Lung (tissue), 12 donors: Measurements from ENCODE around the gene CRY1. TPM values are rescaled to one million over a fixed set of nuclear protein-coding genes. Genes with fewer than 3 reads are reported as not detected.
"Not testable (repeated sequence)": the region's sequence is repeated elsewhere in the genome, so short reads cannot be mapped to it uniquely, and the experiment has no call there.

Source experiments
- ATAC-seq: fragments of 200-7000 bp; cut with Tn5 transposase; one replicate; pipeline ENCODE4 v1.9.1; 2020; ENCODE audit warnings: moderate number of reproducible peaks; ENCODE audit not compliant: insufficient read depth, low FRiP score
- DNase-seq, 3 donors: peaks; one replicate each; pipeline ENCODE4 v3.0.0-alpha.2; 2013 to 2017
- H3K27ac ChIP-seq, 2 donors: one replicate each; pipeline ENCODE4 v1.5.1; 2013; ENCODE audit warnings: mild to moderate bottlenecking in 2 of 2, moderate library complexity in 2 of 2, control low read depth in 1 of 2, inconsistent platforms in 1 of 2, low read depth in 1 of 2, low read length in 1 of 2
- H3K27me3 ChIP-seq, 3 donors: one replicate each; pipeline ENCODE4 v1.5.1; 2013; ENCODE audit warnings: low read length in 2 of 3; ENCODE audit not compliant: control insufficient read depth in 3 of 3, insufficient read depth in 3 of 3
- H3K36me3 ChIP-seq, 4 donors: one replicate each; pipeline ENCODE4 v1.5.1; 2013; ENCODE audit warnings: low read length in 4 of 4, mild to moderate bottlenecking in 1 of 4, moderate library complexity in 1 of 4; ENCODE audit not compliant: control insufficient read depth in 4 of 4, insufficient read depth in 4 of 4
- H3K4me1 ChIP-seq, 5 donors: one replicate each; pipeline ENCODE4 v1.5.1; 2013; ENCODE audit warnings: low read length in 5 of 5, mild to moderate bottlenecking in 2 of 5, moderate library complexity in 1 of 5; ENCODE audit not compliant: control insufficient read depth in 5 of 5, insufficient read depth in 5 of 5
- H3K4me3 ChIP-seq: one replicate; pipeline ENCODE4 v1.5.1; 2013; ENCODE audit warnings: mild to moderate bottlenecking, control low read depth, moderate library complexity
- H3K9ac ChIP-seq, 2 donors: one replicate each; pipeline ENCODE4 v1.5.1; 2013; ENCODE audit warnings: low read length in 2 of 2, control low read depth in 1 of 2; ENCODE audit not compliant: insufficient read depth in 1 of 2
- H3K9me3 ChIP-seq, 4 donors: one replicate each; pipeline ENCODE4 v1.5.1; 2013; ENCODE audit warnings: low read length in 3 of 4, mild to moderate bottlenecking in 1 of 4, moderate library complexity in 1 of 4; ENCODE audit not compliant: control insufficient read depth in 4 of 4, insufficient read depth in 3 of 4
- WGBS, 2 donors: extraction: QIAGEN DNeasy Blood & Tissue Kit; methylation state at CpG; one replicate each; pipeline ENCODE4 v1.1.7; 2013; 5-methylcytosine and 5-hydroxymethylcytosine counted together
- polyA plus RNA-seq, 2 donors: library from polyadenylated mRNA; stranded (reverse); fragments of 200-250 nt; gene quantifications; one replicate each; pipeline ENCODE4 v1.2.1, GENCODE V29; 2013
- total RNA-seq, 2 donors: library from RNA; depleted of rRNA in 1 of 2; stranded (reverse); fragments of >200 nt in 1 of 2; gene quantifications; one replicate each; pipeline ENCODE4 v1.2.1, GENCODE V29; 2014 to 2021
- TF ChIP-seq, protein P1 (sequence below): IDR thresholded peaks from 2 replicates; pipeline ENCODE4 v1.5.1; 2012; ENCODE audit warnings: mild to moderate bottlenecking; ENCODE audit errors: control extremely low read depth, extremely low read depth
- donor health status: control.
- donor health status: control.
- donor health status: Bipolar disorder and iron deficiency.
- donor health status: healthy.
- donor health status: DM: yes; HTN: yes; CAD: no.

The CRY1 gene
- total and polyA plus RNA-seq, 4 donors: 5.6 to 37.2 (median 17.9) TPM

DNA sequence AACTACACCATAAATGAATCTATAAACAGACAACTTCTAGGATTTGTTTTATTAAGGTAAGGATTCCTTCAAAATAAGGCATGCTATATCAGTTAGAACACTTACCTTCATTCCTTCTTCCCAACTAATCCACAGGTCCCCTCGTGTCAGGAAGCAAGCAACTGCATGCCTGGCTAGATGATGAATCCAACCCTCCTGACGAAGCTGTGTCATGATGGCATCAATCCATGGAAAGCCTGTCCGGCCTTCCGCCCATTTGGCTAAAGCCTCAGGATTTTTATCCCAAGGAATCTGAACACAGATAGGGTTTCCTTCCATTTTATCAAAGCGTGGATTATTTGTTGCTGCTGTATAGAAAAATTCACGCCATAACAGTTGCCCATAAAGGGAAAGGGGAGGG, 93.9 kb downstream of the CRY1 start:
- H3K9ac ChIP-seq: no peak overlapping the region
- 91 to 94% methylated on average over 6 of the region's 6 CpGs for WGBS, 2 donors
- H3K4me3 ChIP-seq: no peak overlapping the region

GRCh38 chr12:106997916-106998315, 95.4 kb downstream of the CRY1 start:
- Histone ChIP-seq H3K27me3 (no peaks in the 10 kb centered on the region), H3K9ac (no peak overlapping the region), H3K9me3 (no peaks in the 10 kb centered on the region), H3K36me3 (peaks cover 6 to 15% (median 13%) of the 10 kb centered on the region in 4 donors), H3K4me3 (no peak overlapping the region), H3K27ac (no peak overlapping the region), H3K4me1 (peaks cover 0 to 8% (median 3%) of the 10 kb centered on the region in 5 donors)
- no peak for ATAC-seq
- TF ChIP-seq, protein P1, sequence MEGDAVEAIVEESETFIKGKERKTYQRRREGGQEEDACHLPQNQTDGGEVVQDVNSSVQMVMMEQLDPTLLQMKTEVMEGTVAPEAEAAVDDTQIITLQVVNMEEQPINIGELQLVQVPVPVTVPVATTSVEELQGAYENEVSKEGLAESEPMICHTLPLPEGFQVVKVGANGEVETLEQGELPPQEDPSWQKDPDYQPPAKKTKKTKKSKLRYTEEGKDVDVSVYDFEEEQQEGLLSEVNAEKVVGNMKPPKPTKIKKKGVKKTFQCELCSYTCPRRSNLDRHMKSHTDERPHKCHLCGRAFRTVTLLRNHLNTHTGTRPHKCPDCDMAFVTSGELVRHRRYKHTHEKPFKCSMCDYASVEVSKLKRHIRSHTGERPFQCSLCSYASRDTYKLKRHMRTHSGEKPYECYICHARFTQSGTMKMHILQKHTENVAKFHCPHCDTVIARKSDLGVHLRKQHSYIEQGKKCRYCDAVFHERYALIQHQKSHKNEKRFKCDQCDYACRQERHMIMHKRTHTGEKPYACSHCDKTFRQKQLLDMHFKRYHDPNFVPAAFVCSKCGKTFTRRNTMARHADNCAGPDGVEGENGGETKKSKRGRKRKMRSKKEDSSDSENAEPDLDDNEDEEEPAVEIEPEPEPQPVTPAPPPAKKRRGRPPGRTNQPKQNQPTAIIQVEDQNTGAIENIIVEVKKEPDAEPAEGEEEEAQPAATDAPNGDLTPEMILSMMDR: no peak
- DNase-seq: no peak
- 96 to 100% methylated on average over 1 of the region's 1 CpG for WGBS, 2 donors

More for the DNA sequence above, 93.9 kb downstream of the CRY1 start:
- Histone ChIP-seq H3K27me3 (no peaks in the 10 kb centered on the region), H3K4me1 (peaks cover 0 to 8% (median 3%) of the 10 kb centered on the region in 5 donors), H3K27ac (no peak overlapping the region), H3K9me3 (no peaks in the 10 kb centered on the region), H3K36me3 (peaks cover 6 to 15% (median 13%) of the 10 kb centered on the region in 4 donors)
- DNase-seq: no peak
- TF ChIP-seq, protein P1: no peak
- ATAC-seq: no peak

GRCh38 chr12:106996102-106996501, 97.2 kb downstream of the CRY1 start:
- 96% methylated on average over 5 of the region's 5 CpGs for WGBS, 2 donors
- H3K4me1 ChIP-seq, ATAC-seq: not testable (repeated sequence)

GRCh38 chr12:106994579-106995220, 98.6 kb downstream of the CRY1 start:
- no peak for DNase-seq
- Histone ChIP-seq H3K9me3 (no peaks in the 10 kb centered on the region), H3K27me3 (no peaks in the 10 kb centered on the region), H3K36me3 (peaks cover 3 to 12% (median 11%) of the 10 kb centered on the region in 4 donors), H3K9ac (no peak overlapping the region), H3K27ac (peak overlapping the region in 1 of 2 donors; percentile 85), H3K4me1 (peaks cover 0 to 8% (median 3%) of the 10 kb centered on the region in 5 donors), H3K4me3 (no peak overlapping the region)
- TF ChIP-seq, protein P1: no peak
- ATAC-seq: peak; percentile 27
- 56 to 69% methylated on average over 2 of the region's 2 CpGs for WGBS, 2 donors

More at GRCh38 chr12:106996102-106996501, 97.2 kb downstream of the CRY1 start:
- not testable (repeated sequence) for H3K9me3 ChIP-seq, H3K27me3 ChIP-seq, H3K4me3 ChIP-seq, H3K9ac ChIP-seq, DNase-seq, H3K27ac ChIP-seq
- H3K36me3 ChIP-seq: peaks cover 6 to 16% (median 12%) of the 10 kb centered on the region in 4 donors
